T-helper 2 cell treated with Interferon-gamma antibody and Interleukin-4, amounts not matched to agents 100 ng/mL and 5 ng/mL, for 36 hours (primary cell): ENCODE data around the gene CLEC18B. TPM values are rescaled to one million over a fixed set of nuclear protein-coding genes. Genes with fewer than 3 reads are reported as not detected.
"Not testable (repeated sequence)": the region's sequence is repeated elsewhere in the genome, so short reads cannot be mapped to it uniquely, and the experiment has no call there.

Experiments used
- intact Hi-C: fragments of 100-400 bp; cut with micrococcal nuclease; formaldehyde crosslinking; loops from one replicate; pipeline ENCODE4 v1.15.1; 2023
- total RNA-seq: library from RNA; stranded (reverse); gene quantifications from 2 replicates; pipeline ENCODE4 v1.2.3, GENCODE V29; 2022

CLEC18B gene
- total RNA-seq, 1 donor from 2014 or later = 1.5 TPM

- intact Hi-C loops = no loop called here
Measured at GRCh38 chr16:74447578-74447977, 26.3 kb upstream of the CLEC18B start.

- intact Hi-C loops = no loop called here
Measured at GRCh38 chr16:74446866-74447265, 25.6 kb upstream of the CLEC18B start.

DNA sequence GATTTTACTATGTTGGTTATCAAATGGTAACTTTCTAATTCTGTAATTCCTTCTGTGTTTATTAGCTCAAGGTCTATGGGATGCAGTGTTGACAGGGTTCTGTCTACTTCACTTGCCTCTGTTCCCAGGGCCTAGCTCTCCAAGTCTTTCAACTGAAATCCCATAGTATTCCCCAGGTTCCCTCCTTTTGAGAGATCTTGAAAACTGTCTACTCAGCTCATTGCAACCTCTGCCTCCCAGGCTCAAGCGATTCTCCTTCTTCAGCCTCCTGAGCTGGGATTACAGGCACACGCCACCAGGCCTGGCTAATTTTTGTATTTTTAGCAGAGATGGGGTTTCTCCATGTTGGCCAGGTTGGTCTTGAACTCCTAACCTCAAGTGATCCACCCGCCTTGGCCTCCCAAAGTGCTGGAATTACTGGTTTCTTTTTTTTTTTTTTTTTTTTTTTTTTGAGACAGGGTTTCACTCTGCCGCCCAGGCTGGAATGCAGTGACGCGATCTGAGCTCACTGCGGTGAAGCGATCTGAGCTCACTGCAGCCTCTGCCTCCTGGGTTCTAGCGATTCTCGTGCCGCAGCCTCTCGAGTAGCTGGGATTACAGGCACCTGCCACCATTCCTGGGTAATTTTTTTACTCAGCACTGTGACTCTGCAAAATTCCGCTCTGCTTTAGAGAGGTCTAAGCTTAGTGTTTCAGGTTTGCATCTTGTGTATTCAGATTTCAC, 22.5 kb upstream of the CLEC18B start:
- intact Hi-C loops = not testable (repeated sequence)

DNA sequence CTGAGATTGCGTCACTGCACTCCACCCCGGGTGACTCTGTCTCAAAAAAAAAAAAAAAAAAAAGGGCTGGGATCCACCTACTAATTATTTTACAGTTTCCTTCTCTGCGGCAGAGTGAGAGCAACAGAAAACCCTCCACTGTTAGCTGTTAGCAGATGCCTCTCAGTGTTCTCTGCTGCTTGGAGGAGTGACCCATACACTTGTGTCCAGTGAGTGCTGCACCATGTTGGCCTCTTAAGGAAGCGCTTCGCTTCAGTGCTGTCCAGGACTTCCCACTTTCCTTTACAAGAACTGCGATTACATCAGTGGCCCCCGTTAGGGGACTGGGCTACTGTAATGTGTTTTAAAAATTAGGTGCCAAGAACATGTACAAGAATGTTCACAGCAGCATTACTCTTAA, 18.4 kb upstream of the CLEC18B start:
- intact Hi-C loops = loop anchor here (2.0 to 10.0 kb wide), 3 partner anchors 75 to 167 kb away; partner anchors contain the start of gene GLG1

DNA sequence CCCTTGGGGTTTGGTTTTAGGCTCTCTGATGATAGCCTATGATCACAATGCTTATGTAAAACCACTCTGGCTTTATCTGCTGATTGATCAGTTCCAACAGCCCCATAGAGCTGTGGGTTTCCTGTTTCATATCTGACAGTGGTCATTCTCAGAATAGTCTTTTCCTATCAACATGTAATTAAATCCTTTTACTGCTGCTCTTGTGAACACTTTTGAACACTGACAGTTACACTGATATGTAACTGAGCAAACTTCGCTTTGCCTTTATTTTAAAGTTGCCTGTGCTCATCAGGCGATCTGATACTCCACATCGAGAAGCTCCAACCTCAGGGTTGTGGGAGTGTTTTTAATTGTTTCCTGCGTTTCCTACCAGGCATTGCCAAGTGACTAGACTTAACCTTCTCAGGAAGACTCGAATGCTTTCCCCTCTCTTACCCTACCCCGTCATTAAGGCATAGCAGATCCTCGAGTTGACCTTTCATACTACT, 17.3 kb upstream of the CLEC18B start:
- intact Hi-C loops = loop anchor here (2.0 to 10.0 kb wide), 3 partner anchors 74 to 168 kb away; partner anchors contain the start of gene GLG1

DNA sequence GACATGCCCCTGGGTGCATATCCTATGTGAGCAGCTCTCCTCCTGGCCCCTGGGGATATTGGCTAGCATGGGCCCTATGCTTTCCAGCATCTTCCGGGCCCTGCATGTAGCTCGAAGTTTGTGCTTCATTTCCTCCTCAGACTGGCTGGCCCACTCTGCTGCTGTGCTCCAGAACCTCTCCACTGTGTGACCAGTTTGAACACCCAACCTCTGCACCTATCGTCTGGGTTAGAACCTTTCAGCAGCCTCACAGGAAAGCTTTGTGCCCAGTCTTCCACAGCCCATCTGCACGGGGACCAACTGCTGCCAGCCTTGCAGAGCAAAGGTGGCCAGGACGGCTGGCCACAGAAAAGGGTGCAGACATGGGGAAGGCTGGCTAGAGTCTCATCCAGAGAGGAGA, 10.2 kb upstream of the CLEC18B start:
- intact Hi-C loops = loop anchor here (10.0 kb wide), 2 partner anchors 67 to 127 kb away; no protein-coding TSS in a partner anchor

- intact Hi-C loops = loop anchor here (10.0 kb wide), 2 partner anchors 65 to 125 kb away; no protein-coding TSS in a partner anchor
Measured at GRCh38 chr16:74430036-74430712, 8.9 kb upstream of the CLEC18B start.

DNA sequence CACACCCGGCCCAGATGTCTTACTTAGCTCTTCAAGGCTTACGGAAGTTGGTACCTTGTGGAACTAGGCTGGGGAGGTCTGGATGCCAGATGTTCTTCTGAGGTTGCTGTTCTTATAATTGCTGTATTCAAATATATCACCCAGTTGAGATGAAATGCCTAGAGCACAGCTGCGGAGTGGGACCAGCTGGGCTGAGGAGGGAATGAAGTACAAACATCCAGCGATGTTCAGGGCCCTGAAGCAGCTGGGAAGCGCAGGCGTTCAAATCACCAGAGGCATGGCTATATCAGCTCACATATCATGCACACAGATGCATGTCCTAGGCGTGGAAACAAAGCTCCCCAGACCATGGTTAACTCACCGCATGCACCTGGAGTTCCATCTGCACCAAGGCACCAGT, 7.2 kb upstream of the CLEC18B start:
- intact Hi-C loops = not testable (repeated sequence)

GRCh38 chr16:74425751-74426150, 4.5 kb upstream of the CLEC18B start:
- intact Hi-C loops = not testable (repeated sequence)

- intact Hi-C loops = not testable (repeated sequence)
Measured at GRCh38 chr16:74423721-74424120, 2.4 kb upstream of the CLEC18B start.

- intact Hi-C loops = not testable (repeated sequence)
Measured at GRCh38 chr16:74422086-74422485, 808 bp upstream of the CLEC18B start.

DNA sequence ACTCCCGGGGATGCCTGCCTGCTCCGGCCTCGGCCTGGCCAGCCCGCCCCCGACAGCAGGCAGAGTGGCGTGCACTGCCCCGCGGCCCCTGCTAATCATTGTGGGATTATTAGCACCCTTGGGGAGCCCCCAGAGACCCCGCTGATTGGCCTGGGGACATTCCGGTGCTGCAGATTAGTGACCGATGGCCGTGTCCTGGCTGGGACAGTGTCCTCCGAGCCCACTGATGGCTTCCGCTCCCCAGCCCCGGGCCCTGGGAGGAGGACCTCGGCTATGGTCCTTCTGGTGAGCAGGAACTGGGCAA, 156 bp upstream of the CLEC18B start:
- intact Hi-C loops = not testable (repeated sequence)

DNA sequence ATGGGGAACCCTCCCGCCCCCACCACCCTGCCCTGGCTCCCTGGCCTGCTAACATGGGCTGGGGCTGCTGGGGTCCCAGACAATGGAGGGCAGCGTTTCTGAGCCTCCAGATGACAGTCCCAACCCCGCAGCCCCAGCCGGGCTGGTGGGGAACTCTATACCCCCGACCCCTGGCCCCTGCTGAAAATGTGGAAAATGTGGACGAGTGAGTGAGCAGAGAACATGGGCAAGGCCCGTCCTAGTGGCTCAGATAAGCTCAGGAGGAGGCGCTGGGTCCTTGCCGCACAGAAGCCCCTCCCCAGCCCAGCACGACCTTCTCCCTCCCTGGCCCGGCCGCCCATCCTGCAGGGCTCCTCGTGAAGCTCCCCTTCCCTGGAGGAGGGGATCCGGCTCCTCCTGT, 1.5 kb downstream of the CLEC18B start:
- intact Hi-C loops = not testable (repeated sequence)

DNA sequence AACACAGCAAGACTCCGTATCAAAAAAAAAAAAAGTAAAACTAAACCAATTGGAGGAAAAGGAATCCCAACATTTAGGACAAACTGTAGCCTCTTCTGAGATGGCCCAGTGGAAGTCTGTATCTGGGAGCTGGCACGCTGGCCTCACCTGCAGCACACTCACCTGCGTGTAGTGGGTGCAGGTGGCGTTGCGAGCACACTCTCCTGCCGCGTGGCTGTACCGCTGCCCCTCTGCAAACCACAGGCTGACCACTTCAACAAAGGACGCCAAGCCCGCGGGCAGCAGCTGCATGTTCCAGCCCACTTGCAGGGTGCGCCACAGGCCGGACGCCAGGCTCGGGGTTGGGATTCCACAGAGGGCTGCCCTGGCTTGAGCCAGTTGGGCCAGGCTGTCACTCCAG, 3.4 kb downstream of the CLEC18B start:
- intact Hi-C loops = not testable (repeated sequence)

DNA sequence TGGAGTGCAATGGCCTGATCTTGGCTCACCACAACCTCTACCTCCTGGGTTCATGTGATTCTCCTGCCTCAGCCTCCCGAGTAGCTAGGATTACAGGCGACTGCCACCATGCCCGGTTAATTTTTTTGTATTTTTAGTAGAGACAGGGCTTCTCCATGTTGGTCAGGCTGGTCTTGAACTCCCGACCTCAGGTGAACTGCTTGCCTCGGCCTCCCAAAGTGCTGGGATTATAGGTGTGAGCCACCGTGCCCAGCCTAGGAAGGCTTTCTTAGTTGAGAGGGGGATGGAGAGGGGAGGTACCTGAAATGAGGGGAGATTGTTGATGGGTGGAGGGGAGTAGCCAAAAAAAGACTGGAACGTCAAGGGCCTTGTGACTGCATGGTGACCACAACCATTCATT, 7.4 kb downstream of the CLEC18B start:
- intact Hi-C loops = not testable (repeated sequence)

- intact Hi-C loops = not testable (repeated sequence)
Measured at GRCh38 chr16:74413485-74413884, 7.8 kb downstream of the CLEC18B start.

- intact Hi-C loops = not testable (repeated sequence)
Measured at GRCh38 chr16:74412775-74413390, 8.4 kb downstream of the CLEC18B start.

GRCh38 chr16:74412138-74412774, 9.0 kb downstream of the CLEC18B start:
- intact Hi-C loops = not testable (repeated sequence)

DNA sequence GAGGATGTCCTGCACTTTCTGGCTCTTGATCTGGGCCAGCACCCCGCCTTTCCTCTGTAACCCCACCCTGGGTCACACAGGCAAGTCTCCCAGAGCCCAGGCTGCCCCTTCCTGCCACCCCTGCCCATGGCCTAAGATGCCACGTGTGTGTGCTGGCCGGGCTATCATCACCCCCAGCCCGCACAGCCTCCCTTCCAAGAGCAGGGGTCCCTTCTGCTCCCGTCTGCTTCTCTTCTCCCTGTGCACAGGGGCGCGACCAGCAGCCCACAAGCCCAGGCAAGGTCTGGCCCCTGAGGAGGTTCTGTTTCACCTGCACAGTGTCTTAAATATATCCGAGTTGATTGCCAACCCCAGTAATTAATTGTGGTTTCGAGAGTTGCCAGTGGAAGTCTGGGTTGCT, 10.3 kb downstream of the CLEC18B start:
- intact Hi-C loops = not testable (repeated sequence)

- intact Hi-C loops = not testable (repeated sequence)
Measured at GRCh38 chr16:74410057-74410957, 11.0 kb downstream of the CLEC18B start.
